Measurements from ENCODE around the gene EPS8L2.
A peak's percentile ranks its signal among the peaks of the same experiment; 100 is the strongest.
"Not testable (repeated sequence)": the region's sequence is repeated elsewhere in the genome, so short reads cannot be mapped to it uniquely, and the experiment has no call there.

EPS8L2 gene

DNA sequence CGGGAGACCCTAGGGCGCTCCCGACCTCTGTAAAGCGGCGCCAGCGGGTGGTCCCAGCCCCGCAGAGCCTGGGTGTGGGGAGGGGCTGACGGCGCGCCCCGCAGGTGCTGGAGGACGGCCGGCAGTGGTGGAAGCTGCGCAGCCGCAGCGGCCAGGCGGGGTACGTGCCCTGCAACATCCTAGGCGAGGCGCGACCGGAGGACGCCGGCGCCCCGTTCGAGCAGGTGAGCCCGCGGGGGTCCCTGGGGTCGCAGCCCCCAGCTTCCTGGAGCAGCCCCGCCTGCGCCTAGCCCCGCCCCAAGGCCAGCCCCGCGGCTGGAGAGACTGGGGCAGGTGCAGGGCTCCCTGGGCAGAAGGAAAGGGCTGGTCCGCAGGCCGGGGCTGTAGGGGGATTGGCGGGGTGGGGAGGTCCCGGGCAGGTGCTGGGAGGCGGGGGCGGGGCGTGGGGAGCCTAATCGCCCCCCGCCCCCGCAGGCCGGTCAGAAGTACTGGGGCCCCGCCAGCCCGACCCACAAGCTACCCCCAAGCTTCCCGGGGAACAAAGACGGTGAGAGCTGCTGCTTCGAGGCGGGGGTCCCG, 19.7 kb downstream of the EPS8L2 start:
- DNase-seq (ENCODE audit: low read depth in 3 of 3), result no peak

DNA sequence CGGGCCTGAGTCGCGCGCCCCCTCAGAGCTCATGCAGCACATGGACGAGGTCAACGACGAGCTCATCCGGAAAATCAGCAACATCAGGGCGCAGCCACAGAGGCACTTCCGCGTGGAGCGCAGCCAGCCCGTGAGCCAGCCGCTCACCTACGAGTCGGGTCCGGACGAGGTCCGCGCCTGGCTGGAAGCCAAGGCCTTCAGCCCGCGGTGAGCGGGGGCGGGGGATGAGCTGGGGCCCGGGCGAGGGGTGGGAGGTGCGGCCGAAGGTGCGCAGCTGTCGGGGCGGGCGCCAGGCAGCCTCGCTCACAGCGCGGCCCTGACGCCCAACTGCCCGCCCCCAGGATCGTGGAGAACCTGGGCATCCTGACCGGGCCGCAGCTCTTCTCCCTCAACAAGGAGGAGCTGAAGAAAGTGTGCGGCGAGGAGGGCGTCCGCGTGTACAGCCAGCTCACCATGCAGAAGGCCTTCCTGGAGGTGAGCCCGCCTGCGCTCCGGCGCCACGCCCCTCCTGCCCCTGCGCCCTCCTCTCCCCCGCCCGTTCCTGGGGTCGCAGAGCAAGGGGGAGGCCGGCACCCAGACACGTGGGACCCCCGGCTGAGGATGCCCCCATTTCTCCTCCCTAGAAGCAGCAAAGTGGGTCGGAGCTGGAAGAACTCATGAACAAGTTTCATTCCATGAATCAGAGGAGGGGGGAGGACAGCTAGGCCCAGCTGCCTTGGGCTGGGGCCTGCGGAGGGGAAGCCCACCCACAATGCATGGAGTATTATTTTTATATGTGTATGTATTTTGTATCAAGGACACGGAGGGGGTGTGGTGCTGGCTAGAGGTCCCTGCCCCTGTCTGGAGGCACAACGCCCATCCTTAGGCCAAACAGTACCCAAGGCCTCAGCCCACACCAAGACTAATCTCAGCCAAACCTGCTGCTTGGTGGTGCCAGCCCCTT, 20.5 kb downstream of the EPS8L2 start:
- no peak for DNase-seq (ENCODE audit: low read depth in 3 of 3)

DNA sequence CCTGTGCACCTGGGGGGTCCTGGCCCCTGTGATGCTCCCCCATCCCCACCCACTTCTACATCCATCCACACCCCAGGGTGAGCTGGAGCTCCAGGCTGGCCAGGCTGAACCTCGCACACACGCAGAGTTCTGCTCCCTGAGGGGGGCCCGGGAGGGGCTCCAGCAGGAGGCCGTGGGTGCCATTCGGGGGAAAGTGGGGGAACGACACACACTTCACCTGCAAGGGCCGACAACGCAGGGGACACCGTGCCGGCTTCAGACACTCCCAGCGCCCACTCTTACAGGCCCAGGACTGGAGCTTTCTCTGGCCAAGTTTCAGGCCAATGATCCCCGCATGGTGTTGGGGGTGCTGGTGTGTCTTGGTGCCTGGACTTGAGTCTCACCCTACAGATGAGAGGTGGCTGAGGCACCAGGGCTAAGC, 21.3 kb downstream of the EPS8L2 start:
- no peak for DNase-seq (ENCODE audit: low read depth in 3 of 3)

DNA sequence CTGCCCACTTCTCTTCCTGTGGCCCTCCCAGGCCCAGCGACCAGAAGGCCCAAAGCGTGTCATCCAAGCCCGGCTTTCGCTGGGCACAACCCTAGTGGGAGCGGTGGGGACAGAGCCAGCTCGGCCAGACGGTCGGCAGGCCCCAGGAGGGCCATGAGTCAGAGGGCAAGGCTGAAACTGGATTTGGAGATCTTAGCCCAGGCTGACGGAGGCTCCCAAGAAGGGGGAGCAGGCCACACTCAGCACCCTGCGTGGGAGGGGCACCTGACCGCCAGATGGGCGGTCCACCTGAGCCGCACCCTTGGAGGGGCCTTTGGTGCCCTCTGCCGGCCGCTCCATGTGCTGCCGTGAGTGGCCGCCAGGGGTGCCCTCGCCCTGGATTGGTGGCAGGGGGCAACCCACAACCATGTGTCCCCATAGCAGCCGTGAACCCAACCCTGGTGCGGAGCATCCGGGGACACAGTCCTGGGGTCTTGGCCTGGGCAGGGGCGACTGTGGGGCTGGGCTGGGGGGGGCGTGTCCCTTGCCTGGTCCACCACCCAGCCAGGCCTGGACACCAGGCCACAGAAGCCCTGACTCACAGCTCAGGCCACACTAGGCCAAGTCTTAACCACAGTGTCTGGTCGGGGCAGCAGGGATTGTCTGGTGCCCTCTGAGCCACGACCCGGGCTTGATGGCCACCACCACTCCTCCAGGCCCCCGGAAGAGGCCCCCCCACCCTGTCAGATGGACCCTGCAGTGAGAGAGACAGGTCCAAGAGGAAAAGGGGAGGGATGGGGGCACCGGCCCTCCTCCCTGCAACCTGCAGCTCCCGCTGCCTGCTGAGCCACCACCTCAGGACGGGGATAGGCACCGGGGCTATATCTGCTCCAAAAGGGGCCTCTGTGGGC, 22.1 kb downstream of the EPS8L2 start:
- DNase-seq (ENCODE audit: low read depth in 3 of 3), result peak; percentile 63 to 80 (median 66)

DNA sequence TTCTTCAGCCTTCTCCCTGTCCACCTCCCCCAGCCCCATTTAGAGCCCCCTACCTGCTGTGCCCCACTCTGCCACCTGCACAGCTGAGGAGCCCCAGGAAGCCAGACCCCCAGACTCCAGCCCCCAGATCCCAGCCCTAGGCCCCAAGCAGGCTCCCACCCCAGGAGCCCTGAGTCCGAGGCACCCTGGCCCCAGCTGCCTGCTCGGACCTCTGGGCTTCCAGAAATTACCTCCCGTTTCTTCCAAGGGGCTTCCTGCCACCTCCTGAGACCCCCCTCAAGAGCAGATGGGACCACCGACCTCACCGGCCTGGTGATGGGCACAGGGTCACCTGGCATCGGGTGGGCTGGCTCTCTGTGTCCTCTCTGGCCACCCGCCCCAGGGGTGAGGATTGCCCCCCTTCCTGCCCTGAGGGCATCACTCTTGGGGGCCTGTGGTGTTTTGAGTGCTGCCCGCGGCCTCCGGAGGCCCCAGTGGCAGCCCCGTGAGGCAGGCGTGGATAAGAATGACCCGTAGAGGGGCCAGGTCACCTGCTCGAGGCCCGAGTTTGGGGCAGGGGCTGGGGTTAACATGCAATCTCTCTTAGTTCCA, 23.0 kb downstream of the EPS8L2 start:
- DNase-seq (ENCODE audit: low read depth in 3 of 3), result no peak

DNA sequence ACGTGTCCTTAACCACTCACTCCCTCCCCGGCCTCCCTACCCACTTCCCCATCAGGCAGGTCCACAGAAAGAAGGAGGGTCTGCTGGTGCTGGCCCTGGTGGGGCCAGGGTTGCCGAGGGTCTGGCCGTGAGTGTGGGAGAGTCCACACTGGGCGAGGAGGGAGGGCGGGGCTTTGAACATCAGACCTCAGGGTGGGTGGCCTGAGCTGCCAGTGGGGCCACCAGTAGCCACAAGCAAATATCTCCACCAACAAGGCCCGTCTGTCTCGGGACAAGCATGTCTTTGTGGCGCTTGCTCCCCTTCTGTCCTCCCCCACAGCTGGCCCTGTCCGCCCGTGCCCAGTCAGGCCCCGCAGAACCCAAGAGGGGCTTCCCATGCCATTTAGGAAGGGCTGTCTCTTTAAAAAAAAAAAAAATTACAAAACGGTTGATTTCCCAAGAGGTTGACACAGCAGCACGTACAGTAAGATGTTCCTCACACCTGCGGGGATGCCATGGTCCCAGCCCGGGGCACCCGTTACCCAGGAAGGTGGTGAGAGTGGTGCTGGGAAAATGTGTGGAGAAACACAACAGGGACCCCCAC, 23.6 kb downstream of the EPS8L2 start:
- no peak for DNase-seq (ENCODE audit: low read depth in 3 of 3)

DNA sequence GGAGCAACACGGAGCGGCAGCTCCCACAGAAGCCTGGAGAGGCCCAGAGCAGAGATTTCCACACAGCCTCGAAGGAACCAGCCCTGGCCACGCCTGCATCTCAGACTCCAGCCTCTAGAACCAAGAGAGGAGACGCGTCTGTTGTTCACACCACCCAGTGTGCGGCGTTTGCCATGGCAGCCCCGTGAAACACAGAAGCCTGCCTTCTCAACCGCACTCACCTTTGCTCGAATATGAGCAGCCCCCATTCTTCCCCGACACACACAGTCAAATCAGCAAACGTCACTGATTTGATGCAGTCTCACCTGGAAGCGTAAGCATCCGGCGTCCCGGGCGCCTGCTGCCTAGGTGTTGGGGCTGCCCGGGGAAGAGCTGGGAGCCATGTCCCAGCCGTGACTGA, 27.0 kb downstream of the EPS8L2 start:
- no peak for DNase-seq (ENCODE audit: low read depth in 3 of 3)

DNA sequence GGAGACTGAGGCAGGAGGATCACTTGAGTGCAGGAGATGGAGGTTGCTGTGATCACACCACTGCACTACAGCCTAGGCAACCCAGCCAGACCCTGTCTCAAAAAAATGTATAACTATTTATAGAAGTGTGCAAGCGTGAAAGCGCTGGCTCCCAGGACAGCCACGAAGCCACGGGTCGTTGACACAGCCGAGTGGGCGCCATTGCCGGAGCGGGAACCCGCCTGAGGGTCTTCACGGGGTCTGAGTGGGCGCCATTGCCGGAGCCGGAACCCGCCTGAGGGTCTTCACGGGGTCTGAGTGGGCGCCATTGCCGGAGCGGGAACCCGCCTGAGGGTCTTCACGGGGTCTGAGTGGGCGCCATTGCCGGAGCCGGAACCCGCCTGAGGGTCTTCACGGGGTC, 28.5 kb downstream of the EPS8L2 start:
- not testable (repeated sequence) for DNase-seq (ENCODE audit: low read depth in 3 of 3)

DNA sequence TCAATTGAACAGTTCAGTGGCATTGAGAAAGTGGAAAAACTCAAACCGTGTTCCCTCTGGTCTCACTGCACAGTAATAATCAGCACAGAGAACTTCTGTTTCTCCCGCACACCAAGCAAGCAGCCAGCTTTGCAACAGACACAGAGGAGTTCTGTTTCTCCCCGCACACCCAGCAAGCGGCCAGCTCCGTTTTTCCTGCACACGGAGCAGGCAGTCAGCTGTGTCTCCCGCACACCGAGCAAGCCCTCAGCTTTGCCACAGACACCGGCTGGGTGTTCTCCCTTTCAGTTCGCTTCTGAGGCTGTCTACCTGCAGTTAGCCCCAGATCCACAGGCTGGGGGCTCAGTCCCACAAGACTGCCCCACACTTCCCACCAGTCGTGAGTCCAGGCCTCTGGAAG, 31.3 kb downstream of the EPS8L2 start:
- DNase-seq (ENCODE audit: low read depth in 3 of 3), result no peak

DNA sequence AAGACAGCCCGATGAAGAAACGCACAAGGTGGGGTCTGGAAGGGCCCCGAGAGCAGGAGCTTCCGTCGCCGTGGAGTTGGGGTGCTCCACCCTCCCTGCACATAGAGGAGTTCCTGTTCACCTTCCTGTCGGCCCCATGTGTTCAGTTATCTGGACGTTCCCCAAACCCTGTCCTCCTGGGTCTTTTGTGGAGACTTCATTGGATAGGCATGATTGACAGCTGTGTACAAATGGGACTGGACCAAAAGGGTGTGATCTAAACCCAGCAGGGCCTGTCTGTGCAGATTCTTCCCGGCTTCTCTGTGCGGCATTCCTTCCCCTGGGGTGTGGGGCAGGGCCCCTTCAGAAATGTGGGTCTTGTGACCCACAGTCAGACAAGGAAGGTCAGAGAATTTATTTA, 31.9 kb downstream of the EPS8L2 start:
- not testable (repeated sequence) for DNase-seq (ENCODE audit: low read depth in 3 of 3)

DNA sequence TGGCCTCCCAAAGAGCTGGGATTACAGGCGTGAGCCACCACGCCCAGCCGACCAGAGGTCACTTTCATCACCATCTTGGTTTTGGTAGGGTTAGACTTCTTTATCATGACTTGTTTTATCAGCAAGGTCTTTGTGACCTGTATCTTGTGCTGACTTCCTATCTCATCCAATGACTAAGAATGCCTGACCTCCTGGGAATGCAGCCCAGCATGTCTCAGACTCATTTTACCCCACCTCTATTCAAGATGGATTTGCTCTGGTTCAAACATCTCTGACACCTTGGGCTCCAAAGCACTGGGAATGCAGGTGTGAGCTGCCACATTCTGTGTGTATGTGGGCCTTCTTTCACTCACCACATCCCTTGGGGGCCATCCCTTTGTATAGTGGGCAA, 36.1 kb downstream of the EPS8L2 start:
- DNase-seq (ENCODE audit: low read depth in 3 of 3), result no peak

DNA sequence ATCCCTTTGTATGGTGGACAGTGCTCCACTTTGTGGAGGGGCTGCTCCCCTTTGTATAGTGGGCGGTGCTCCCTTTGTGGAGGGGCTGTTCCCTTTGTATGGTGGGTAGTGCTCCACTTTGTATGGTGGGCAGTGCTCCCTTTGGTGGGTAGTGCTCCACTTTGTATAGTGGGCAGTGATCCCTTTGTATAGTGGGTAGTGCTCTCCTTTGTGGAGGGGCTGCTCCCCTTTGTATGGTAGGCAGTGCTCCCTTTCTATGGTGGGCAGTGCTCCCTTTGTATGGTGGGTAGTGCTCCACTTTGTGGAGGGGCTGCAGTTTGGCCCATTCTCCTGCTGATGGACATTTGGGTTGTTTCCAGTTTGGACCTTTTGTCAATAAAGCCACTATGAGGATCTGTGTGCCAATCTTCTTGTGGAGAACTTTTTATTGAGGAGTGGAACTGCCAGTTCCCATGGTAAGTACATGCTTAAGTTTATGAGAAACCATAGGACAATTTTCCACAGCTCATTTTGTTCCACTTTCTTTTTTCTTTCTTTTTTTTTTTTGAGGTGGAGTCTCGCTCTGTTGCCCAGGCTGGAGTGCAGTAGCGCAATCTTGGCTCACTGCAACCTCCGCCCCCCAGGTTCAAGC, 36.7 kb downstream of the EPS8L2 start:
- DNase-seq (ENCODE audit: low read depth in 3 of 3), result no peak

DNA sequence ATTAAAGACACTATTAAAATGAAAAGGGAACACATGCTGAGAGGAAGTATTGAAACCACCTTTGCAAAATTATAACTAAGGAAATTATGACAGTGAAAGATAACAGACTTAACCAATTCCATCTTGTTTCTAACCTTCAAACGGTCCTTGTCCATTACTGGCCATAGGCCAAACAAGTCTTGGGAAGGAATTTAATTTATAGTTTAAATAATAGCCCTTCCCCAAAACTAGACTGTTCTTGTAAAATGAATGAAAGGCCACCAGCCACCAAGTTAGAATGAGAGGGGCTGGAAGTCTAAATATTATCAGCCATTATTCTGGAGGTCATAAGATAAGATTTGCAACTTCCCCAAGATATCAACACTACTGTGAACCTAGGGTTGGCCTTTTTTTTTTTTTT, 39.4 kb downstream of the EPS8L2 start:
- DNase-seq (ENCODE audit: low read depth in 3 of 3), result no peak

DNA sequence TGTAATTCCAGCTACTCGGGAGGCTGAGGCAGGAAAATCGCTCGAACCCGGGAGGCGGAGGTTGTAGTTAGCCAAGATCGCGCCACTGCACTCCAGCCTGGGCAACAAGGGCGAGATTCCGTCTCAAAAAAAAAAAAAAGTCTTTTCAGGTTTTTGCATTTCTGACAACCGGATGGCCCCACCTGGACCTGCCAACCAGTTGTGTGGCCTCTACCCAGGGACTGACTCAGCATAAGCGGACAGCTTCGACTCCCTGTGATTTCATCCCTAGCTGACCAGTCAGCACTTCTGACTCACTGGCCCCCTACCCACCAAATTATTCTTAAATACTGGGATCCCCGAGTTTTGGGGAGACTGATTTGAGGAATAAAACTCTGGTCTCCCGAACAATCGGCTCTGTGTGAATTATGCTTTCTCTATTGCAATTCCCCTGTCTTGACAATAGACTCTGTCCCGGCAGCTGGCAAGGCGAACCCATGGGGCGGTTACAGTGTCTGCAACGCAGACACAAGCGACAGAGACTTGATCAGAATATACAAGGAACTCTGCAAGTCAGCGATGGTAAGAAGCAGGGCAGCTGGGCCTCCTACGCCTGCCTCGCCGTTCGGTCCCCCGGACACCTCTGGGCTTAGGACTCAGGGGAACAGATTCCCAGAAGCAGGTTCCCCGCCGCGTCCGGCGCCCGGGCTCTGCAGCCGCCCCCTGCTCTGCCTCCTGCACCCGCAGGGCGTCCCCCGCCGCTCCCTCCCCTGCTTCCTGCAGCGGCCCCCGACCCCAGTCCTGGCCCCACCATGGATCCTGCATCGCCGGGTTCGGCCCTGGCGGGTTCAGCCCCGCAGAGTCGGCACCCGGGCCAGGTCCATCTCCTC, 40.5 kb downstream of the EPS8L2 start:
- no peak for DNase-seq (ENCODE audit: low read depth in 3 of 3)

DNA sequence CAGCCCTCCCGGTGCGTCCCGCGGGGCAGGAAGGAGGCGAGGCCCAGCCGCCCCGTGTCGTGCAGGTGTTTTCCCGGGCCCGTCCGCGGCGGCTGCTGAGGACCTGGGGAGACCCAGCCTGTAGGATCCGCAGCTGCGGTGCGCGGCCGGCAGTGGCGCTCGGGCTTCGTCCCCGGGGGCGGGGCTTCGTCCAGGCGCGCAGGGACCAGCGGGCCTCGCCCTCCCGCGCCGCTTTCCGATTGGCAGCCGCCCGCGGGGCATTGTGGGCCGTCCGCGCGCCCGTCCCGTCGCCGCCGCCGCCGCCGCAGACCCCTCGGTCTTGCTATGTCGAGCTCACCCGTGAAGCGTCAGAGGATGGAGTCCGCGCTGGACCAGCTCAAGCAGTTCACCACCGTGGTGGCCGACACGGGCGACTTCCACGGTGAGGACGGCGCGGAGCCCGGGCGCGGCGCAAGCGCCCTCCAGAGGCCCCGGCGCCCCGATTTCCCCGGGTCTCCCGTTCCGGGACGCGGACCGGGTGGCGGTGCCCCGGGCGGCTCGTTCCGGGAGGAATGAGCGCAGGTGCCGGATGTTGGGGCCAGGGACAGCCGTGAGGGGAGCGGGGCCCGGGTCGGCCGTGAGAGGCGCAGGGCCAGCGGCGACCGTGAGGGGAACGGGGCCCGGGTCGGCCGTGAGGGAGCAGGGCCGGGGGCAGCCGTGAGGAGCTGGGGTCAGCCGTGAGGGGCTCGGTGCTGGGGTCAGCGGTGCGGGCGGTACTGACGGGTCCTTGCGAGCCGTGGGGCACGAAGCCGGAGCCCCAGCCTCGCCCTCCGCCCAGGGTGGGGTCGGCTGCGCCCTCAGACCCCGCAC, 41.4 kb downstream of the EPS8L2 start, which contains the start of gene TALDO1:
TALDO1 (plus strand) TSS at position 307 of the 849 bp plus-strand sequence; CDS start at position 325, 18 bp downstream.
- peak; percentile 71 to 88 (median 84) for DNase-seq (ENCODE audit: low read depth in 3 of 3)

DNA sequence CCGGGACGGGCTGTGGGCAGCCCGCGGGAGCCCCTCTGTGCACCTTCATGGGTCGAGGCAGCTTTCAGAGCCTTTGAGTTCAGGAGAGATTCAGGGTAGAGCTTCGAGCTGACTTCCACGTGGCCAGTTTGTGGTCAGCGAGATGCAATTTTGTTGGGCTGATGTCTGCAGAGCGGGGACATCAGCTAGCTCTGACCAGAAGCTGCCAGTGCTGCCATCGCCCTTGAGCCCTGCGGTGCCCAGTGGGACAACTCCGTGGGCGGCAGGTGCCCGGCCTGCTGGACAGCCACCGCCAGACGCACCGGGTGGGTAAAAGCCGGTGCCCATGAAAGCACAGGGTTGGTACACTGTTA, 42.0 kb downstream of the EPS8L2 start:
- DNase-seq (ENCODE audit: low read depth in 3 of 3), result no peak

DNA sequence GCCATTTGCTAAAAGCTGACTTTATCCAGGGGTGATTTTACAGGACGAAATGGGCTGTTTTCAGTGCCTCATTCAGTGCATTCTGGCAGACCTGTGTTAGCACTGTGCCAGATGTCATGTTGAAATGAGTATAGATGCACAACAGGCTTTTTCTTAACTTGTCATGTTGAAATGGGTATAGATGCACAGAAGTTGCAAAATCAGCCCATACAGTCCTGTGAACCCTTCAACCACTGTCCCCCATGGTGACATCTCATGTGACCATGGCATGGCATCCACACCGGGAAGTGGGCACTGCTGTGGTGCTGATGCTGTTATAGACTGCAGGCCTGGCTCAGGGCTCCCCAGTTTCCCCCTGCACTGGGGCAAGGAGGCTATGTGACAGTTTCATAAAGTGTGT, 43.7 kb downstream of the EPS8L2 start:
- no peak for DNase-seq (ENCODE audit: low read depth in 3 of 3)

DNA sequence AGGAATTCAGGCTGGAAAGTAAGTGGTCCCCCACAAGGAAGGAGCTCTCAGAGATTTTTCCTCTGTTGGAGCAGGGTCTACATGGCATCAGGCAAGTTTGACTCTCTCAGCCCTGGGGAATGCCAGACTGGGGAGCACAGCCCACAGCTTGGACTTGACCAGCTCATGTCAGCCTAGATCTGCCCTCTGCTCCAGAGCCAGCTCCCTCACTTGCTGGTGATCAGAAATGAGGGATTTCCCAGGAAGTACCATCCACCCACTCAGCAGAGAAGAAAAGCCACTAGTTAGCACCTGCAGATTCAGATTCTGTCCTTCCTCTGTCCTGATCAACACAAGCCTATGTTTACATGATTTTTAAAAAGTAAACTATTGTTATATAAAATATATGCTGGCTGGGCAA, 54.2 kb downstream of the EPS8L2 start:
- DNase-seq (ENCODE audit: low read depth in 3 of 3), result no peak

DNA sequence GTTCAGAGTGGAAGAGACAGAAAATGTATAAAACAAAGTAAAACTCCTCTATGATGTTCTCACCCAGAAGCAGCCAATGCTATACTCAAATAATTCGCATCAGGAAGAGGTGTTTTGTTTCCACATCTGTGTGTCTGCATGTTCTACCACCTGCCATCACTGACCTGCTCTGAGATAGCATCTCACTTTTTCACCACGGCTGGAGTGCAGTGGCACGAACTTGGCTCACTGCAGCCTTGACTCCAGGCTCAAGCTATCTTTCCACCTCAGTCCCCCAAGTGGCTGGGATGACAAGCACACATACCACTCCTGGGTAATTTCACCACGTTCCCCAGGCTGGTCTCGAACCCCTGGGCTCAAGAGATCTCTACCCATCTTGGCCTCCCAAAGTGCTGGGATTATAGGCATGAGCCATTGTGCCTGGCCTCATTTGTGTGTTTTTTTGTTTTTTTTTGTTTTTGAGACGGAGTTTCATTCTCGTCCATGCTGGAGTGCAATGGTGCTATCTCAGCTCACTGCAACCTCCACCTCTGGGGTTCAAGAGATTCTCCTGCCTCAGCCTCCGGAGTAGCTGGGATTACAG, 55.6 kb downstream of the EPS8L2 start:
- DNase-seq (ENCODE audit: low read depth in 3 of 3), result no peak

All from stimulated activated CD4-positive, alpha-beta T cell treated with anti-CD3 and anti-CD28 coated beads, TNF-alpha, amount 100 ng/mL, for 48 hours (primary cell).